Measurements from ENCODE around the gene TRIM33.

The TRIM33 gene

DNA sequence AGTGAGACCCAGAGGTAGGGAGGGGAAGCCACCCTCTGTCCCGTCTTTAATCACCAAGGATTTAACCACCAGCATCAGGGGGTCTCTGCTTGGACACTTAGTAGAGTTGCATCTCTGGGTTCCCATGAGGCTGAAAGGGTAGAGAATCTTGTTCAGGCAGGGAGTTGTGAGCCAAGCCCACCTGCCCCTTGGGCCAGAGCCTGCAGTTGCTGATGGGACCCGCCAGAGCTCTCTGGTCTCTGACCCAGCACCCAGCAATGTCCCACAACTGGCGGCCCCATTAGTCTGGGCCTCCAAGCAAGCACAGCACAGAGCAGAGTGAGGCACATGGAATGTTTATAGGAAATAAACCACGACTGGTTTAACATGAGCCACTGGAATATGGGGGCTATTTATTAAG, 166.3 kb downstream of the TRIM33 start:
- TF ChIP-seq CTCF (IDR thresholded peaks at IDR 0.05; ENCODE audit: low read depth, low read length) = no peak
- no peak overlapping the region for H3K4me3 ChIP-seq (replicated peaks in 1 of 2; ENCODE audit: low read depth in 2 of 2, low read length in 2 of 2)
- DNase-seq (ENCODE audit: low read depth in 2 of 2) = no peak
